NCI-H2196 treated with DMSO at 0.1 percent for 48 hours (cell line): ENCODE results near the gene OTUB2.

Source experiments
- DNase-seq: peaks from one replicate; lab custom pipeline; 2025; ENCODE audit not compliant: unreplicated experiment; lab: John Stamatoyannopoulos, UW

Gene OTUB2

GRCh38 chr14:94040247-94040646 is 14.1 kb downstream of the OTUB2 start:
- DNase-seq = no peak

- no peak for DNase-seq
Measured at GRCh38 chr14:94040796-94041195, 14.7 kb downstream of the OTUB2 start.

GRCh38 chr14:94041551-94042346 is 15.6 kb downstream of the OTUB2 start:
- no peak for DNase-seq

GRCh38 chr14:94042433-94043091 is 16.4 kb downstream of the OTUB2 start:
- DNase-seq = no peak

GRCh38 chr14:94043111-94043755 is 17.1 kb downstream of the OTUB2 start:
- DNase-seq = no peak

- no peak for DNase-seq
Measured at GRCh38 chr14:94043756-94044475, 17.8 kb downstream of the OTUB2 start.

GRCh38 chr14:94044476-94045091 is 18.4 kb downstream of the OTUB2 start:
- no peak for DNase-seq

- no peak for DNase-seq
Measured at GRCh38 chr14:94045101-94045500, 19.0 kb downstream of the OTUB2 start.

GRCh38 chr14:94045563-94046345 is 19.6 kb downstream of the OTUB2 start:
- DNase-seq = no peak

- DNase-seq = no peak
Measured at GRCh38 chr14:94046696-94047250, 20.6 kb downstream of the OTUB2 start.

- DNase-seq = no peak
Measured at GRCh38 chr14:94047581-94047980, 21.4 kb downstream of the OTUB2 start.

GRCh38 chr14:94048691-94049624 is 22.8 kb downstream of the OTUB2 start:
- no peak for DNase-seq

GRCh38 chr14:94049625-94050023 is 23.5 kb downstream of the OTUB2 start:
- DNase-seq = no peak

GRCh38 chr14:94050231-94050880 is 24.2 kb downstream of the OTUB2 start:
- DNase-seq = no peak

- DNase-seq = no peak
Measured at GRCh38 chr14:94051115-94051514, 25.0 kb downstream of the OTUB2 start.

- DNase-seq = no peak
Measured at GRCh38 chr14:94051779-94052178, 25.6 kb downstream of the OTUB2 start.

- no peak for DNase-seq
Measured at GRCh38 chr14:94052199-94052598, 26.1 kb downstream of the OTUB2 start.

GRCh38 chr14:94052662-94053061 is 26.5 kb downstream of the OTUB2 start:
- DNase-seq = no peak
